GM23338 (cell line): ENCODE measurements around the gene AGAP3. TPM values are rescaled to one million over a fixed set of nuclear protein-coding genes. Genes with fewer than 3 reads are reported as not detected.

Experiments
- ATAC-seq: fragments of 200-7000 bp; cut with Tn5 transposase; 3 replicates; pipeline ENCODE4 v1.9.1; 2020
- DNase-seq: peaks from one replicate; pipeline ENCODE4 v3.0.0-alpha.2; 2015; ENCODE audit warnings: low spot score
- H2AFZ ChIP-seq: fragments of 200-600 bp; sonication (generic); 2 replicates; pipeline ENCODE4 v1.8.0; 2016; ENCODE audit warnings: antibody characterized with exemption, mild to moderate bottlenecking, moderate library complexity
- H3F3A ChIP-seq: fragments of 200-600 bp; sonication (generic); replicated peaks from 2 replicates; pipeline ENCODE4 v1.8.0; 2017; ENCODE audit warnings: antibody characterized with exemption, mixed run types, low read depth
- H3K27ac ChIP-seq: fragments of 200-600 bp; sonication (generic); 2 replicates; pipeline ENCODE4 v1.6.1; 2016; ENCODE audit warnings: low read depth
- H3K27me3 ChIP-seq: fragments of 200-600 bp; sonication (generic); 2 replicates; pipeline ENCODE4 v1.8.0; 2016; ENCODE audit warnings: mild to moderate bottlenecking, mixed run types, moderate library complexity; ENCODE audit not compliant: insufficient read depth
- H3K36me3 ChIP-seq: fragments of 200-600 bp; sonication (generic); 2 replicates; pipeline ENCODE4 v1.8.0; 2016; ENCODE audit warnings: mild to moderate bottlenecking; ENCODE audit not compliant: insufficient read depth
- H3K4me1 ChIP-seq: fragments of 200-600 bp; sonication (generic); 2 replicates; pipeline ENCODE4 v1.8.0; 2016; ENCODE audit warnings: mild to moderate bottlenecking, moderate library complexity; ENCODE audit not compliant: insufficient read depth
- H3K4me2 ChIP-seq: fragments of 200-600 bp; sonication (generic); 2 replicates; pipeline ENCODE4 v1.7.1; 2017; ENCODE audit warnings: mixed run types
- H3K4me3 ChIP-seq: fragments of 200-600 bp; sonication (generic); 2 replicates; pipeline ENCODE4 v1.6.1; 2016; ENCODE audit warnings: mixed run types
- H3K79me2 ChIP-seq: fragments of 200-600 bp; sonication (generic); replicated peaks from 2 replicates; pipeline ENCODE4 v1.8.0; 2017; ENCODE audit warnings: mild to moderate bottlenecking; ENCODE audit not compliant: insufficient read depth
- H3K9me2 ChIP-seq: fragments of 200-600 bp; sonication (generic); 2 replicates; pipeline ENCODE4 v1.8.0; 2017; ENCODE audit not compliant: insufficient read depth
- H4K20me1 ChIP-seq: fragments of 200-600 bp; sonication (generic); replicated peaks from 2 replicates; pipeline ENCODE4 v1.8.0; 2017; ENCODE audit warnings: mild to moderate bottlenecking; ENCODE audit not compliant: insufficient read depth
- H3K27ac Mint-ChIP-seq: 2 replicates; pipeline ENCODE4 v1.8.0; 2020; ENCODE audit warnings: inconsistent platforms, mild to moderate bottlenecking, moderate library complexity, mixed read lengths
- H3K27me3 Mint-ChIP-seq: 3 replicates; pipeline ENCODE4 v1.8.0; 2022; ENCODE audit warnings: low read depth, mild to moderate bottlenecking, moderate library complexity, mixed read lengths, inconsistent platforms; ENCODE audit not compliant: insufficient read depth, poor library complexity
- H3K36me3 Mint-ChIP-seq: 3 replicates; pipeline ENCODE4 v1.8.0; 2021; ENCODE audit warnings: low read depth, mild to moderate bottlenecking, inconsistent platforms, moderate library complexity, mixed read lengths
- H3K4me1 Mint-ChIP-seq: 3 replicates; pipeline ENCODE4 v1.8.0; 2020; ENCODE audit warnings: mild to moderate bottlenecking, inconsistent platforms, mixed read lengths
- H3K4me3 Mint-ChIP-seq: 3 replicates; pipeline ENCODE4 v1.8.0; 2021; ENCODE audit warnings: moderate library complexity, mild to moderate bottlenecking, inconsistent platforms, mixed read lengths
- H3K9me3 Mint-ChIP-seq: 3 replicates; pipeline ENCODE4 v1.8.0; 2020; ENCODE audit warnings: moderate library complexity, mild to moderate bottlenecking, inconsistent platforms, mixed read lengths
- CREB1 ChIP-seq: fragments of 250-450 bp; sonication (Bioruptor Pico); IDR thresholded peaks from 2 replicates; pipeline ENCODE4 v1.5.0; 2020; ENCODE audit warnings: low read depth, mild to moderate bottlenecking, moderate library complexity
- CTCF ChIP-seq, 2 experiments: fragments of 200-600 bp in 1 of 2; sonication (generic) in 1 of 2; conservative IDR thresholded peaks; 2 replicates each; pipeline versions ENCODE4 v1.5.1 to v1.6.1; 2016 to 2017; ENCODE audit warnings: antibody characterized with exemption in 2 of 2, low read depth in 2 of 2, mild to moderate bottlenecking in 2 of 2, moderate library complexity in 1 of 2
- EZH2phosphoT487 ChIP-seq: fragments of 200-600 bp; sonication (generic); IDR thresholded peaks from one replicate; pipeline ENCODE4 v1.8.1; 2018; ENCODE audit warnings: antibody characterized with exemption; ENCODE audit not compliant: unreplicated experiment
- STAT1 ChIP-seq: IDR thresholded peaks from one replicate; pipeline ENCODE4 v1.6.1; 2016; ENCODE audit warnings: antibody characterized with exemption; ENCODE audit not compliant: unreplicated experiment
- ZNF114 ChIP-seq: fragments of 250-450 bp; sonication (Bioruptor Pico); IDR thresholded peaks from 2 replicates; pipeline ENCODE4 v1.5.0; 2020; ENCODE audit warnings: mild to moderate bottlenecking, moderate library complexity
- ZNF331 ChIP-seq: fragments of 250-450 bp; sonication (Bioruptor Pico); IDR thresholded peaks from 2 replicates; pipeline ENCODE4 v1.5.0; 2020; ENCODE audit warnings: low read depth, mild to moderate bottlenecking, moderate library complexity
- ZNF462 ChIP-seq: fragments of 250-450 bp; sonication (Bioruptor Pico); IDR thresholded peaks from 2 replicates; pipeline ENCODE4 v1.5.0; 2020; ENCODE audit warnings: mild to moderate bottlenecking, moderate library complexity
- polyA plus RNA-seq: library from polyadenylated mRNA; unstranded; fragments of >200 nt; fragmentation: Nextera tagmentation; extraction: Ambion mirVana; gene quantifications from 2 replicates; pipeline ENCODE4 v1.2.1, GENCODE V29; 2016
- total RNA-seq: library from RNA; depleted of rRNA; stranded (reverse); fragments of >200 nt; shearing (Covaris generic); gene quantifications from 2 replicates; pipeline ENCODE4 v1.2.3, GENCODE V29; 2014

Gene AGAP3
- total and polyA plus RNA-seq, 2 experiments from 2014 or later: 24.0 to 39.2 TPM

GRCh38 chr7:151128144-151128543 lies 41.9 kb downstream of the AGAP3 start:
- no peaks in the 10 kb centered on the region for H3K79me2 ChIP-seq
- no peaks in the 10 kb centered on the region for H3K9me2 ChIP-seq
- DNase-seq (no peak), ATAC-seq (no peak)
- H4K20me1 ChIP-seq: peaks cover 23% of the 10 kb centered on the region
- H3K27me3 Mint-ChIP-seq: peaks cover 43% of the 10 kb centered on the region
- no peak overlapping the region for H3K4me2 ChIP-seq
- peaks cover 21% of the 10 kb centered on the region for H3F3A ChIP-seq
- no peak overlapping the region for H2AFZ ChIP-seq
- peaks cover 22% of the 10 kb centered on the region for H3K27me3 ChIP-seq
- no peak overlapping the region for H3K4me3 ChIP-seq
- no peak overlapping the region for H3K27ac ChIP-seq
- H3K27ac Mint-ChIP-seq: no peak overlapping the region
- H3K4me3 Mint-ChIP-seq: no peak overlapping the region; the same call in 2 of the 3 replicates
- no peaks in the 10 kb centered on the region for H3K36me3 ChIP-seq
- H3K36me3 Mint-ChIP-seq: peaks cover 33% of the 10 kb centered on the region
- peaks cover 12% of the 10 kb centered on the region for H3K4me1 ChIP-seq
- no peaks in the 10 kb centered on the region for H3K9me3 Mint-ChIP-seq
- peaks cover 34% of the 10 kb centered on the region for H3K4me1 Mint-ChIP-seq
- TF ChIP-seq CTCF (conservative IDR thresholded peaks at IDR 0.05; ENCODE audit: low read depth in 2 of 2) (no peak), CREB1 (CRISPR knock-in tag) (no peak), ZNF331 (CRISPR knock-in tag) (no peak), ZNF114 (CRISPR knock-in tag) (no peak)

GRCh38 chr7:151128716-151129115 lies 42.4 kb downstream of the AGAP3 start:
- no peak overlapping the region for H3K27ac Mint-ChIP-seq
- H3K4me3 Mint-ChIP-seq: no peak overlapping the region
- H3F3A ChIP-seq: peaks cover 17% of the 10 kb centered on the region
- peaks cover 12% of the 10 kb centered on the region for H3K4me1 ChIP-seq
- peaks cover 23% of the 10 kb centered on the region for H4K20me1 ChIP-seq
- no peaks in the 10 kb centered on the region for H3K9me3 Mint-ChIP-seq
- no peak overlapping the region for H3K4me3 ChIP-seq
- no peaks in the 10 kb centered on the region for H3K36me3 ChIP-seq
- TF ChIP-seq ZNF114 (CRISPR knock-in tag): no peak
- H3K27me3 ChIP-seq: peaks cover 22% of the 10 kb centered on the region
- no peaks in the 10 kb centered on the region for H3K79me2 ChIP-seq
- H3K36me3 Mint-ChIP-seq: peaks cover 29% of the 10 kb centered on the region
- no peak overlapping the region for H3K27ac ChIP-seq
- DNase-seq (no peak), ATAC-seq (no peak)
- H3K4me2 ChIP-seq: no peak overlapping the region
- H3K4me1 Mint-ChIP-seq: peaks cover 28% of the 10 kb centered on the region
- peaks cover 39% of the 10 kb centered on the region for H3K27me3 Mint-ChIP-seq
- H3K9me2 ChIP-seq: no peaks in the 10 kb centered on the region
- H2AFZ ChIP-seq: no peak overlapping the region

GRCh38 chr7:151129117-151129959 lies 43.1 kb downstream of the AGAP3 start:
- Mint-ChIP-seq H3K36me3 (peaks cover 24% of the 10 kb centered on the region), H3K27ac (no peak overlapping the region), H3K27me3 (peaks cover 36% of the 10 kb centered on the region), H3K4me1 (peaks cover 22% of the 10 kb centered on the region), H3K4me3 (no peak overlapping the region), H3K9me3 (no peaks in the 10 kb centered on the region)
- no peak for ATAC-seq
- DNase-seq: no peak
- H3F3A ChIP-seq: peaks cover 14% of the 10 kb centered on the region
- H3K27ac ChIP-seq: no peak overlapping the region
- peaks cover 19% of the 10 kb centered on the region for H3K27me3 ChIP-seq
- no peak overlapping the region for H3K4me3 ChIP-seq
- H3K4me2 ChIP-seq: no peak overlapping the region
- H3K9me2 ChIP-seq: no peaks in the 10 kb centered on the region
- H3K79me2 ChIP-seq: no peaks in the 10 kb centered on the region
- H2AFZ ChIP-seq: no peak overlapping the region
- H4K20me1 ChIP-seq: peaks cover 20% of the 10 kb centered on the region
- no peaks in the 10 kb centered on the region for H3K36me3 ChIP-seq
- peaks cover 12% of the 10 kb centered on the region for H3K4me1 ChIP-seq
- no peak for TF ChIP-seq STAT1
- no peak for TF ChIP-seq ZNF462 (CRISPR knock-in tag)
- no peak for TF ChIP-seq EZH2phosphoT487
